Stimulated activated CD8-positive, alpha-beta memory T cell treated with anti-CD3 and anti-CD28 coated beads, Interleukin-2, amount 100 ng/mL, for 1 hour (primary cell): ENCODE measurements around the gene GADD45GIP1.

Experiments used
- DNase-seq, 2 donors: peaks; one replicate each; pipeline ENCODE4 v3.0.0-alpha.2; 2020; ENCODE audit warnings: low read depth in 2 of 2

Gene GADD45GIP1

GRCh38 chr19:12907166-12907565 lies 49.9 kb downstream of the GADD45GIP1 start:
- DNase-seq, result no peak
